ENCODE results near the gene EVA1B. TPM values are rescaled to one million over a fixed set of nuclear protein-coding genes. Genes with fewer than 3 reads are reported as not detected.

The EVA1B gene
- total and polyA plus RNA-seq, 2 donors (not counting 1 experiment from before 2014, with no cell fraction given) = 0.67 to 2.9 TPM

DNA sequence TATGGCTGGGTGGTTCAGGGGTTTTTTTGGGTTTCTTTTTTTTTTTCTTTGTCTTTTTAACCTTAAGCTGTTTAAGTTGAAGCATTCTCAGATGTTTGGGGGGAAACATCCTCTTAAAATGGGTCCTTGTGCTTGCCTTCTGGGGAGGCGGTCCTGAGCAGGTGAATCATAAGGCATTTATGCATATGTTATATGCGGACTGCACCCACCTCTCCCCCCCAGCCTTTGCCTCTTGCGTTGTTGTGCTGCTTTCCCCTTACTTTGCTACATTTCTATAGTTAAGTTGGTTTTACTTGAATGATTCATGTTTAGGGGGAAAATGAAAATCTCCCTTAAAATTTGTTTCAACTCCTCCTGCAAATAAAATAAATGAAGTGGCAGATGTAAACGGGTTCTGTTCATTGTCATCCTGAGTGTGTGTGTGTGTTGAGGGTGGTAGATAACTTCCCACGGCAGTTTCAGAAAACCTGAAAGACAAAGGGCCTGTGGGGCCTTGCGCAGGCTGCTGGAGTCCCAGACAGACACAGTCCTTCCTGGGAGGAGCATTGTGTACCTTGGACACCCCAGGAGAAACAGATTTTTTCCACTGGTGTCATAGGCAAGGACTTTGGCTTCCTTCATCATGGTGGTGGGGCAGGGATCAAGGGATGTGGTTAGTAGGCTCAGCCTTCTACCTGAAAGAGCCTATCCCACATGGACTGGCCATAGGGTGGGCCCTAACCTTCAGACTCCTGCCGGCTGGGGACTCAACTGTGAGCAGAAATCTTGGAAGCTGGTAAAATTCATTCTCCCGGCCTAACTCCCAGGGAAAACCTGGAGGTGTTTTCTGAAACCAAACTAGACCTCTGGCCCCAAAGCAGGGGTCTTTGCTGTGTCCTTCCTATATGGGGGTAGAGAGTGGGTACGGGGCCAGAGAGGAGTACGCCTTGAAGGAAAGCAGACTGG, 18.2 kb downstream of the EVA1B start:
- intact Hi-C loops (cut with micrococcal nuclease) = loop anchor here (5.0 kb wide), 1 partner anchor 62 kb away; no protein-coding TSS in a partner anchor
- Histone ChIP-seq H3K27me3 (replicated peaks in 1 of 4; ENCODE audit: control extremely low read depth in 1 of 4, control insufficient read depth in 3 of 4, insufficient read depth in 4 of 4, low read length in 3 of 4) (no peaks in the 10 kb centered on the region), H3K9ac (ENCODE audit: low read length) (no peak overlapping the region), H3K4me2 (replicated peaks; ENCODE audit: low read depth, low read length, poor library complexity, severe bottlenecking) (peak overlapping the region; percentile 98), H3K4me3 (ENCODE audit: control extremely low read depth in 1 of 5, extremely low read depth in 1 of 5, insufficient read depth in 1 of 5, low read depth in 2 of 5, low read length in 4 of 5) (no peak overlapping the region), H3K36me3 (replicated peaks in 1 of 2; ENCODE audit: control extremely low read depth in 1 of 2, control insufficient read depth in 1 of 2, extremely low read depth in 1 of 2, insufficient read depth in 2 of 2, low read length in 1 of 2) (peaks cover 1 to 42% of the 10 kb centered on the region in 2 experiments), H3K4me1 (ENCODE audit: control insufficient read depth in 2 of 2, insufficient read depth in 2 of 2, low read length in 2 of 2) (peaks cover 10 to 33% of the 10 kb centered on the region in 2 donors), H3K79me2 (ENCODE audit: control insufficient read depth, insufficient read depth, low read length) (no peaks in the 10 kb centered on the region), H2AFZ (ENCODE audit: insufficient read depth, low read depth, low read length, poor library complexity, severe bottlenecking) (no peak overlapping the region), H4K20me1 (ENCODE audit: control insufficient read depth, insufficient read depth, low read length, poor library complexity, severe bottlenecking) (peaks cover 14% of the 10 kb centered on the region), H3K27ac (ENCODE audit: low read length in 2 of 2) (peak overlapping the region in 1 of 2 donors; percentile 50), H3K9me3 (ENCODE audit: control extremely low read depth in 1 of 3, control insufficient read depth in 2 of 3, insufficient read depth in 1 of 3, low read length in 2 of 3) (no peaks in the 10 kb centered on the region)
- ChIA-PET POLR2A (interaction anchor here (0.6 kb wide), 1 partner anchor 114 kb away, joined by 7 read pairs; no protein-coding TSS in a partner anchor), CTCF (interaction anchor here (1.3 to 2.4 kb wide), 3 partner anchors 20 to 63 kb away, joined by 3 to 15 read pairs (median 8); no protein-coding TSS in a partner anchor)
- Mint-ChIP-seq H3K27me3 (no peaks in the 10 kb centered on the region), H3K9me3 (ENCODE audit: insufficient read depth) (no peaks in the 10 kb centered on the region), H3K4me3 (peak overlapping the region; percentile 97), H3K4me1 (peaks cover 32% of the 10 kb centered on the region), H3K27ac (peak overlapping the region; percentile 42)
- no peak for TF ChIP-seq CTCF (IDR thresholded peaks at IDR 0.05)
- no peak for TF ChIP-seq EZH2 (IDR thresholded peaks at IDR 0.05; ENCODE audit: borderline replicate concordance, insufficient read depth, low read depth, low read length, poor library complexity, severe bottlenecking)
- no peak for DNase-seq
- whole genome bisulfite sequencing (ENCODE audit: insufficient coverage) = 90% methylated on average over 7 of the region's 10 CpGs
- ATAC-seq (ENCODE audit: low read depth) = no peak

Data from B cell (primary cell).